EH (cell line): ENCODE data around the gene DDX18.

Experiments
- DNase-seq: peaks from one replicate; pipeline ENCODE4 v3.0.0-alpha.2; 2015; ENCODE audit warnings: low read depth

The DDX18 gene

GRCh38 chr2:117834992-117835391 lies 20.5 kb downstream of the DDX18 start:
- DNase-seq, result no peak

- peak; percentile 85 for DNase-seq
Observed at GRCh38 chr2:117835990-117836760, 21.7 kb downstream of the DDX18 start.

GRCh38 chr2:117845304-117845703 lies 30.8 kb downstream of the DDX18 start:
- no peak for DNase-seq

GRCh38 chr2:117850015-117850414 lies 35.5 kb downstream of the DDX18 start:
- DNase-seq, result no peak

- DNase-seq, result no peak
Observed at GRCh38 chr2:117850461-117850860, 36.0 kb downstream of the DDX18 start.

GRCh38 chr2:117851969-117852368 lies 37.5 kb downstream of the DDX18 start:
- no peak for DNase-seq

- DNase-seq, result no peak
Observed at GRCh38 chr2:117853316-117853715, 38.8 kb downstream of the DDX18 start.

GRCh38 chr2:117853873-117854272 lies 39.4 kb downstream of the DDX18 start:
- no peak for DNase-seq

- no peak for DNase-seq
Observed at GRCh38 chr2:117854610-117855009, 40.1 kb downstream of the DDX18 start.

- DNase-seq, result peak; percentile 52
Observed at GRCh38 chr2:117855886-117856285, 41.4 kb downstream of the DDX18 start.

- peak; percentile 99 for DNase-seq
Observed at GRCh38 chr2:117856415-117857210, 42.1 kb downstream of the DDX18 start.

- peak; percentile 25 for DNase-seq
Observed at GRCh38 chr2:117858336-117858735, 43.8 kb downstream of the DDX18 start.

- no peak for DNase-seq
Observed at GRCh38 chr2:117858892-117859531, 44.5 kb downstream of the DDX18 start.

- DNase-seq, result no peak
Observed at GRCh38 chr2:117859532-117859911, 45.0 kb downstream of the DDX18 start.

GRCh38 chr2:117859924-117860647 lies 45.6 kb downstream of the DDX18 start:
- no peak for DNase-seq

GRCh38 chr2:117862459-117862858 lies 48.0 kb downstream of the DDX18 start:
- DNase-seq, result peak; percentile 13

GRCh38 chr2:117875786-117876185 lies 61.3 kb downstream of the DDX18 start:
- DNase-seq, result no peak

GRCh38 chr2:117879003-117879402 lies 64.5 kb downstream of the DDX18 start:
- DNase-seq, result no peak
